H1 (cell line): ENCODE measurements around the gene ZNF14. TPM values are rescaled to one million over a fixed set of nuclear protein-coding genes. Genes with fewer than 3 reads are reported as not detected.

Source experiments
- SAP30 ChIP-seq: fragments of 300-600 bp; sonication (generic); IDR thresholded peaks from 2 replicates; pipeline ENCODE4 v1.7.1; 2012; ENCODE audit warnings: low read length, moderate library complexity, mild to moderate bottlenecking, inconsistent platforms; ENCODE audit not compliant: insufficient read depth, insufficient replicate concordance
- ZNF274 ChIP-seq: IDR thresholded peaks from 2 replicates; pipeline ENCODE4 v1.7.0; 2012; ENCODE audit warnings: low read length, borderline replicate concordance; ENCODE audit errors: extremely low read depth
- polyA plus RNA-seq, 7 experiments: library from polyadenylated mRNA; depleted of rRNA in 3 of 7; stranded (reverse) in 5 of 7; unstranded in 2 of 7; fragments of >200 nt in 5 of 7; fragments of 200-250 nt in 2 of 7; gene quantifications; 1 replicate in 5 of 7; 2 replicates in 1 of 7; 4 replicates in 1 of 7; pipeline versions ENCODE4 v1.2.1 to v1.2.3, GENCODE V29; 2011 to 2013; ENCODE audit warnings: missing spikeins in 2 of 7, mixed read lengths in 2 of 7
- total RNA-seq: library from RNA; stranded (reverse); fragmentation: NEBNext Ultra II Directional; extraction: Animal tissue kit (Norgen Biotek cat#: 25700); gene quantifications from 2 replicates; pipeline ENCODE4 v1.2.1, GENCODE V29; 2021

Gene ZNF14
- total and polyA plus RNA-seq, 2 of the 8 experiments (the other 6 are each of a cell fraction or from before 2014, with no cell fraction given) = 1.00 to 7.4 TPM

- no peak for TF ChIP-seq SAP30
- TF ChIP-seq ZNF274 = no peak
These were observed 10.3 kb upstream of the ZNF14 start (continued) for GRCh38 chr19:19743176-19743575.
